Measurements from ENCODE around the gene ORC3.

DNA sequence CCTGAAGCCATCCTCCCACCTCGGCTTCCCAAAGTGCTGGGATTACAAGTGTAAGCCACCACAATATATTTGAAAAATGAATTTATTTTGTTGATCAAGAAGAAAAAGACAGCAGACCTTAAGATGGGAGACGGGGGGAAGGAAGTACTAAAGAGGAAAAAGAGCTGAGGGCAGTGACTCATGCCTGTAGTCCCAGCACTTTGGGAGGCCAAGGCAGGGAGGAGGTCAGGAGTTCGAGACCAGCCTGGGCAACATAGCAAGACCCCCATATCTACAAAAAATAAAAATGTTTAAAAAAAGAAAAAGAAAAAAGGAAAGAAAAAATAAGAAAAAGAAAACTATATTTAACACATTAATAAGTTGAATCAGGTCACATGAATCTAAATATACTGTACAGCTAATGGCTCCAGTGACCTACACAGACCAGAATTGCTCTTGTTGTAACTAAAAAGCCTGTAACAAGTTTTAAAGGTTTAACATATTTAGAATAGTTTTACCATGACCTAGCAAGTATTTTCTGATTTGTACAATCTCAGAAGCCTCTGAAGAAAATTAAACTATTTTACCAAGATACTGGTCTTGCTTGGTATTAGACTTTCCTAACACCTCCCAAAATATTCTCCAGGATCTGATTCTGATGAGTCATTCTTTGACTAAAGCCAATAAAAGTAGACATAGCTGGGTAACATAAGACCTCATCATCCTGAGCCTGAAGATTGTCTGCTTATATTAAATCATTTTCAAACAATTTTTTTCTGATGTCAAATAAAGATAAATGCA lies 116.4 kb downstream of the ORC3 start:
- TF ChIP-seq EZH2 (IDR thresholded peaks at IDR 0.05; ENCODE audit: insufficient read depth, poor library complexity, severe bottlenecking), result no peak
- TF ChIP-seq EZH2phosphoT487 (IDR thresholded peaks at IDR 0.05; ENCODE audit: insufficient read depth, low read depth), result no peak

Data from GM23248 (cell line).